ENCODE measurements around the gene DGCR2. TPM values are rescaled to one million over a fixed set of nuclear protein-coding genes. Genes with fewer than 3 reads are reported as not detected.

Gene DGCR2
- total RNA-seq, 6 experiments from 2014 or later: 19.8 to 31.7 (median 24.7) TPM

DNA sequence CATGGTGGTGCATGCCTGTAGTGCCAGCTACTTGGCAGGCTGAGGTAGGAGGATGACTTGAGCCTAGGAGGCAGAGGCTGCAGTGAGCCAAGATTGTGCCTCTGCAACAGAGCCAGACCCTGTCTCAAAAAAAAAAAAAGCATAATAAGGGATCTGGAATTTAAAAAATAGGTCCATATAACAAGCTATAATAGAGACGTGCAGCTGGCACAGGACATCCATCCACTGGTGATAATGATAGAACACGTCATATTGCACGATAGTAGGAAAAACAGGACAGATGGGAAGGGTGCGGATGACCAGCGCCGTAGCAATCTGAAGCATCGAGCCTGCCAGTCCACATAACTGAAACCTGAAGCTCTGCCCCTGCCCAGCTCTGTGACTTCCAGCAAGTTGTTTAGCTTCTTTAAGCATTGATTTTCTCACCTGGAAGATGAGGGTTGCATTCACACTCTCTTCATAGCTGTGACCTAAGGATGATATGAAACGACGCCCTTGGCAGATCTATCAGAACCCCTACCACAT lies 125.8 kb downstream of the DGCR2 start:
- Histone ChIP-seq H3K4me1 (peaks cover 0 to 4% (median 0%) of the 10 kb centered on the region in 4 donors), H3K27ac (no peak overlapping the region), H3K9me3 (no peaks in the 10 kb centered on the region), H3K36me3 (no peaks in the 10 kb centered on the region), H3K4me3 (no peak overlapping the region), H3K27me3 (no peaks in the 10 kb centered on the region)
- intact Hi-C loops (cut with DNase I): no loop called here
- WGBS (ENCODE audit: insufficient coverage, low coverage, low lambda C conversion rate, missing lambda C conversion rate): 83% methylated on average over 9 of the region's 9 CpGs
- DNase-seq (no peak), ATAC-seq (no peak)
- no peak for TF ChIP-seq POLR2A (IDR thresholded peaks at IDR 0.05)
- TF ChIP-seq, protein P1, sequence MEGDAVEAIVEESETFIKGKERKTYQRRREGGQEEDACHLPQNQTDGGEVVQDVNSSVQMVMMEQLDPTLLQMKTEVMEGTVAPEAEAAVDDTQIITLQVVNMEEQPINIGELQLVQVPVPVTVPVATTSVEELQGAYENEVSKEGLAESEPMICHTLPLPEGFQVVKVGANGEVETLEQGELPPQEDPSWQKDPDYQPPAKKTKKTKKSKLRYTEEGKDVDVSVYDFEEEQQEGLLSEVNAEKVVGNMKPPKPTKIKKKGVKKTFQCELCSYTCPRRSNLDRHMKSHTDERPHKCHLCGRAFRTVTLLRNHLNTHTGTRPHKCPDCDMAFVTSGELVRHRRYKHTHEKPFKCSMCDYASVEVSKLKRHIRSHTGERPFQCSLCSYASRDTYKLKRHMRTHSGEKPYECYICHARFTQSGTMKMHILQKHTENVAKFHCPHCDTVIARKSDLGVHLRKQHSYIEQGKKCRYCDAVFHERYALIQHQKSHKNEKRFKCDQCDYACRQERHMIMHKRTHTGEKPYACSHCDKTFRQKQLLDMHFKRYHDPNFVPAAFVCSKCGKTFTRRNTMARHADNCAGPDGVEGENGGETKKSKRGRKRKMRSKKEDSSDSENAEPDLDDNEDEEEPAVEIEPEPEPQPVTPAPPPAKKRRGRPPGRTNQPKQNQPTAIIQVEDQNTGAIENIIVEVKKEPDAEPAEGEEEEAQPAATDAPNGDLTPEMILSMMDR (IDR thresholded peaks at IDR 0.05): no peak

DNA sequence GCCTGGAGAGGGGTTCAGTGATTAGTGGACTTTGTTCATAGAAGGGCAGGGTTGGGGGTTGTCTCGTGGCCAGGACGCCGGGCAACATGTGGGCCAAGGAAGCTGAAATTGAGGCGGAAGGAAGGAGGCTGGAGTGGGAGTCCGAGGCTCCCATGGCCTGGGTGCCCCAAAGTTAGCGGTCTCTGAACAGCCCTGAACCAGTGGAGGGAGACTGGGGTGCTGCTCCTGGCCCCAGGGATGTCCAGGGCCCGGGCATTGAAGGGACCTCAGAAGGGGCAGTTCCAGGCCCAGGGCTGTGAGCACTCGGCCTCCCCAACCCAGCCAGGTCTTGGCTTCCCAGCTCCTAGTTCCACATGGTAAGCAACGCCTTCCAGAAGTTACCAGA lies 126.9 kb downstream of the DGCR2 start:
- 92% methylated on average over 4 of the region's 9 CpGs for WGBS (ENCODE audit: insufficient coverage, low coverage, low lambda C conversion rate, missing lambda C conversion rate)
- Histone ChIP-seq H3K27me3 (no peaks in the 10 kb centered on the region), H3K4me3 (no peak overlapping the region), H3K27ac (no peak overlapping the region), H3K4me1 (peaks cover 0 to 4% (median 0%) of the 10 kb centered on the region in 4 donors), H3K9me3 (no peaks in the 10 kb centered on the region), H3K36me3 (no peaks in the 10 kb centered on the region)
- ATAC-seq (no peak), DNase-seq (no peak)
- intact Hi-C loops (cut with DNase I): no loop called here
- TF ChIP-seq, protein P1 (IDR thresholded peaks at IDR 0.05): no peak
- TF ChIP-seq POLR2A (IDR thresholded peaks at IDR 0.05): no peak

DNA sequence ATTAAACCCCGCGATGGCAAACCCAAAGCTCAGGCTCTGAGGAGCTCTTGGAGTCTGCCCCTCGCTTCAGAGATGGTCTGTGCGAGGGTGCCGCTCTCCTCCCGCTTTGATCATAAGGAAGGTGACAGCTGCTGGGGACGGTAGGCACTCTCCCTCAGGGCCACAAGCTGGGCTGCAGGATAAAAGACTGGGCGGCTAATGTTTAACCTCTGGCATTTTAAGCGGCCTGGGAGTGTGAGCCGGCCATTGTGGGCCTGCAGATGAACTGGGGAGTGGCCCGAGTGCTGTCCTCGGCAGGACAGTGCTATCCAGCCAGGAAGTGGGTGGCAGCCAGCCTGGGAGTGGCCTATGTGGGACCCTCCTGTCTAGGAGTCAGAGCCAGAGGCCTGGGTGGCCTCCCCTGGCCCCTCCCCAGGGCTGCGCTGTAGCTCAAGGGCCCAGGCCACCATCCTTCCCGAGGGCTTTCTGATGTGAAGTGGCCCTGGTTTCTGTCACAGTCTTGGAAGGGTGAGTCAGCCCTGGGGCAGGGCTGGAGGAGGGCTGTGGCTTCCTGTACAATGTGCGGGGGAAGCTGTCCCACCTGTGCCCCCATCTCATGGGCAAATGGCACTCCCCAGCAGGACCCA lies 127.4 kb downstream of the DGCR2 start:
- H3K4me1 ChIP-seq: peaks cover 0 to 4% (median 0%) of the 10 kb centered on the region in 4 donors
- intact Hi-C loops (cut with DNase I): no loop called here
- 0% methylated on average over 7 of the region's 15 CpGs for WGBS (ENCODE audit: insufficient coverage, low coverage, low lambda C conversion rate, missing lambda C conversion rate)
- H3K9me3 ChIP-seq: no peaks in the 10 kb centered on the region
- TF ChIP-seq POLR2A (IDR thresholded peaks at IDR 0.05): no peak
- TF ChIP-seq, protein P1 (IDR thresholded peaks at IDR 0.05): no peak
- ATAC-seq (peak; percentile 53 to 81 (median 75)), DNase-seq (peak in 2 of 3 donors; percentile 39 to 64)
- no peak overlapping the region for H3K27ac ChIP-seq
- H3K27me3 ChIP-seq: no peaks in the 10 kb centered on the region
- no peak overlapping the region for H3K4me3 ChIP-seq
- H3K36me3 ChIP-seq: no peaks in the 10 kb centered on the region

DNA sequence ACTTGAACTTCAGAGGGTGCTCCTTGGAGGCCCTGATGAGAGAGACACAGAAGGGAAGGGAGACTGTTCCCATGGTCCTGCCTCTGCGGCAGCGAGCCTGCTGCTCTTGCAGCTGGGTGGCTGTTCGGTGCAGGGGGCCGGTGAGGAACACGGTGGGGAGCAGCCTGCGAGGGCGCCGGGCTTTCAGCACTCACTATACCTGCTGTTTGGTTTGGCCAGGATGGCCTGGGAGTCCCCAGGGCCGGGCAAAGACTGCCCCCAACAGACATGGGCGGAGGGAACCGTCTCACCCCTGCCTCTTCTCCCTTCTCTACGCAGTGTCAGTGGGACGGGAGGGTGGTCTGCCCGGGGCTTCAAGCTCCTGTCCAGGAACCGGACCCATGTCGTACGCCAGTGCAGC lies 128.2 kb downstream of the DGCR2 start:
- Histone ChIP-seq H3K27me3 (no peaks in the 10 kb centered on the region), H3K9me3 (no peaks in the 10 kb centered on the region), H3K4me1 (peaks cover 0 to 4% (median 0%) of the 10 kb centered on the region in 4 donors), H3K36me3 (no peaks in the 10 kb centered on the region), H3K4me3 (no peak overlapping the region), H3K27ac (no peak overlapping the region)
- ATAC-seq (no peak), DNase-seq (no peak)
- intact Hi-C loops (cut with DNase I): no loop called here
- no peak for TF ChIP-seq POLR2A (IDR thresholded peaks at IDR 0.05)
- TF ChIP-seq, protein P1 (IDR thresholded peaks at IDR 0.05): no peak
- WGBS (ENCODE audit: insufficient coverage, low coverage, low lambda C conversion rate, missing lambda C conversion rate): 40% methylated on average over 1 of the region's 17 CpGs
